SK-N-SH (cell line): ENCODE measurements around the gene MAPT. TPM values are rescaled to one million over a fixed set of nuclear protein-coding genes. Genes with fewer than 3 reads are reported as not detected.
"Not testable (repeated sequence)": the region's sequence is repeated elsewhere in the genome, so short reads cannot be mapped to it uniquely, and the experiment has no call there.

Experiments
- CTCF ChIA-PET: fragments of 300-600, 350-600 bp; formaldehyde crosslinking; extraction: SDS; loops from one replicate; lab custom pipeline; 2021; lab: Yijun Ruan, JAX
- POLR2A ChIA-PET: fragments of 350-600 bp; sonication (Branson Sonifier 250); formaldehyde crosslinking; extraction: SDS; loops from one replicate; lab custom pipeline; 2020; ENCODE audit warnings: antibody characterized with exemption, inconsistent platforms; lab: Yijun Ruan, JAX
- DNase-seq: peaks from one replicate; pipeline ENCODE4 v3.0.0; 2012
- H2AFZ ChIP-seq: fragments of 200-600 bp; sonication (generic); 2 replicates; pipeline ENCODE4 v1.8.1; 2016; ENCODE audit warnings: antibody characterized with exemption, mild to moderate bottlenecking, low read depth
- H3F3A ChIP-seq: fragments of 200-600 bp; sonication (generic); replicated peaks from 2 replicates; pipeline ENCODE3; 2016; ENCODE audit warnings: antibody characterized with exemption, mild to moderate bottlenecking; ENCODE audit not compliant: insufficient read depth
- H3K27ac ChIP-seq, 2 experiments: fragments of 200-500 bp in 1 of 2; fragments of 200-600 bp in 1 of 2; sonication (Bioruptor generic) in 1 of 2; sonication (generic), shearing (Covaris generic) in 1 of 2; 2 replicates each; pipeline versions ENCODE4 v1.5.1 to v1.6.1; 2014 to 2016; ENCODE audit warnings: low read depth in 2 of 2, inconsistent platforms in 1 of 2, low read length in 1 of 2, mild to moderate bottlenecking in 1 of 2, mixed read lengths in 1 of 2
- H3K27me3 ChIP-seq: fragments of 200-600 bp; sonication (generic), shearing (Covaris generic); 2 replicates; pipeline ENCODE4 v1.6.1; 2016; ENCODE audit warnings: mixed run types; ENCODE audit not compliant: insufficient read depth
- H3K36me3 ChIP-seq, 2 experiments: fragments of 200-500 bp in 1 of 2; fragments of 200-600 bp in 1 of 2; sonication (Bioruptor generic) in 1 of 2; sonication (generic) in 1 of 2; replicated peaks in 1 of 2; 2 replicates each; pipeline versions ENCODE3 to v1.5.1; 2014 to 2016; ENCODE audit warnings: low read length in 1 of 2, mild to moderate bottlenecking in 1 of 2; ENCODE audit not compliant: insufficient read depth in 2 of 2, control insufficient read depth in 1 of 2
- H3K4me1 ChIP-seq, 2 experiments: fragments of 200-500 bp in 1 of 2; fragments of 200-600 bp in 1 of 2; sonication (Bioruptor generic) in 1 of 2; sonication (generic), shearing (Covaris generic) in 1 of 2; 2 replicates each; pipeline versions ENCODE4 v1.5.1 to v1.6.1; 2014 to 2016; ENCODE audit warnings: low read depth in 1 of 2, low read length in 1 of 2, mixed run types in 1 of 2; ENCODE audit not compliant: insufficient read depth in 2 of 2, control insufficient read depth in 1 of 2
- H3K4me2 ChIP-seq: fragments of 200-600 bp; sonication (generic), shearing (Covaris generic); 2 replicates; pipeline ENCODE4 v1.6.1; 2017; ENCODE audit warnings: mixed run types
- H3K4me3 ChIP-seq, 2 experiments: fragments of 200-500 bp in 1 of 2; fragments of 200-600 bp in 1 of 2; sonication (Bioruptor generic) in 1 of 2; sonication (generic), shearing (Covaris generic) in 1 of 2; 2 replicates each; pipeline versions ENCODE4 v1.5.1 to v1.8.1; 2014 to 2016; ENCODE audit warnings: low read depth in 2 of 2, inconsistent platforms in 1 of 2, low read length in 1 of 2, mild to moderate bottlenecking in 1 of 2, mixed read lengths in 1 of 2, moderate library complexity in 1 of 2
- H3K79me2 ChIP-seq: fragments of 200-600 bp; sonication (generic); 2 replicates; pipeline ENCODE4 v1.8.1; 2017; ENCODE audit warnings: mild to moderate bottlenecking; ENCODE audit not compliant: insufficient read depth
- H3K9ac ChIP-seq: fragments of 200-600 bp; sonication (generic); 2 replicates; pipeline ENCODE4 v1.6.1; 2017; ENCODE audit warnings: mixed run types
- H3K9me2 ChIP-seq: fragments of 200-600 bp; sonication (generic); 2 replicates; pipeline ENCODE4 v1.6.1; 2017; ENCODE audit warnings: mixed run types
- H3K9me3 ChIP-seq: fragments of 200-600 bp; sonication (generic); 2 replicates; pipeline ENCODE4 v1.6.1; 2017; ENCODE audit warnings: mixed run types, mild to moderate bottlenecking, moderate library complexity
- H4K20me1 ChIP-seq: fragments of 200-600 bp; sonication (generic); 2 replicates; pipeline ENCODE4 v1.6.1; 2017; ENCODE audit warnings: mild to moderate bottlenecking, mixed run types; ENCODE audit not compliant: insufficient read depth
- ELF1 ChIP-seq: IDR thresholded peaks from 2 replicates; pipeline ENCODE4 v1.4.0; 2012
- EP300 ChIP-seq, 2 experiments: IDR thresholded peaks; 2 replicates each; pipeline versions ENCODE4 v1.4.0 to v1.6.1; 2012; ENCODE audit warnings: borderline replicate concordance in 1 of 2, low read depth in 1 of 2, low read length in 1 of 2
- FOSL2 ChIP-seq: IDR thresholded peaks from 2 replicates; pipeline ENCODE4 v1.4.0; 2012; ENCODE audit warnings: low read depth, mild to moderate bottlenecking, moderate library complexity, borderline replicate concordance
- FOXM1 ChIP-seq: IDR thresholded peaks from 2 replicates; pipeline ENCODE4 v1.4.0; 2012; ENCODE audit warnings: low read depth, mild to moderate bottlenecking
- MEF2A ChIP-seq: IDR thresholded peaks from 2 replicates; pipeline ENCODE4 v1.4.0; 2012; ENCODE audit warnings: low read depth, borderline replicate concordance
- MXI1 ChIP-seq: IDR thresholded peaks from 2 replicates; pipeline ENCODE4 v1.6.1; 2012; ENCODE audit warnings: mild to moderate bottlenecking, low read depth, low read length, improper control_type of control experiment
- NFIC ChIP-seq: IDR thresholded peaks from 2 replicates; pipeline ENCODE4 v1.4.0; 2012; ENCODE audit warnings: borderline replicate concordance
- NRF1 ChIP-seq: IDR thresholded peaks from 2 replicates; pipeline ENCODE4 v1.6.1; 2012; ENCODE audit warnings: low read depth, mild to moderate bottlenecking, low read length
- POLR2AphosphoS5 ChIP-seq: IDR thresholded peaks from 2 replicates; pipeline ENCODE4 v1.6.1; 2012; ENCODE audit warnings: low read depth, low read length
- RAD21 ChIP-seq: IDR thresholded peaks from 2 replicates; pipeline ENCODE4 v1.6.1; 2012; ENCODE audit warnings: mild to moderate bottlenecking, low read length
- RFX5 ChIP-seq: IDR thresholded peaks from 2 replicates; pipeline ENCODE4 v1.6.1; 2012; ENCODE audit warnings: mild to moderate bottlenecking, improper control_type of control experiment, low read length
- TCF12 ChIP-seq: IDR thresholded peaks from 2 replicates; pipeline ENCODE4 v1.4.0; 2012
- YY1 ChIP-seq: IDR thresholded peaks from 2 replicates; pipeline ENCODE4 v1.4.0; 2012; ENCODE audit warnings: low read depth, mild to moderate bottlenecking
- WGBS: methylation state at CpG from one replicate; pipeline ENCODE4 v1.1.6; 2017; ENCODE audit warnings: low lambda C conversion rate; 5-methylcytosine and 5-hydroxymethylcytosine counted together
- polyA plus RNA-seq, 3 experiments: library from polyadenylated mRNA; depleted of rRNA; stranded (reverse); fragments of >200 nt; gene quantifications; 2 replicates each; pipeline ENCODE4 v1.2.3, GENCODE V29; 2012
- TF ChIP-seq, protein P1 (sequence below): IDR thresholded peaks from 2 replicates; pipeline ENCODE4 v1.4.0; 2012; ENCODE audit warnings: low read depth, borderline replicate concordance
- TF ChIP-seq, protein P2 (sequence below): IDR thresholded peaks from 2 replicates; pipeline ENCODE4; 2012
- TF ChIP-seq, protein P3 (sequence below): fragments of 150-350 bp; IDR thresholded peaks from 2 replicates; pipeline ENCODE4 v1.6.1; 2017; ENCODE audit warnings: antibody characterized with exemption, low read length, low read depth, borderline replicate concordance
- TF ChIP-seq, protein P4 (sequence below): IDR thresholded peaks from 2 replicates; pipeline ENCODE4 v1.4.0; 2012; ENCODE audit warnings: low read depth, borderline replicate concordance
- TF ChIP-seq, protein P5 (sequence below): fragments of 200-600 bp; sonication (generic); IDR thresholded peaks from 2 replicates; pipeline ENCODE4 v1.6.1; 2017; ENCODE audit warnings: antibody characterized with exemption, mild to moderate bottlenecking, moderate library complexity

The MAPT gene
- polyA plus RNA-seq, 1 of the 3 experiments (the other 2 are of a cell fraction), result 0.74 TPM

DNA sequence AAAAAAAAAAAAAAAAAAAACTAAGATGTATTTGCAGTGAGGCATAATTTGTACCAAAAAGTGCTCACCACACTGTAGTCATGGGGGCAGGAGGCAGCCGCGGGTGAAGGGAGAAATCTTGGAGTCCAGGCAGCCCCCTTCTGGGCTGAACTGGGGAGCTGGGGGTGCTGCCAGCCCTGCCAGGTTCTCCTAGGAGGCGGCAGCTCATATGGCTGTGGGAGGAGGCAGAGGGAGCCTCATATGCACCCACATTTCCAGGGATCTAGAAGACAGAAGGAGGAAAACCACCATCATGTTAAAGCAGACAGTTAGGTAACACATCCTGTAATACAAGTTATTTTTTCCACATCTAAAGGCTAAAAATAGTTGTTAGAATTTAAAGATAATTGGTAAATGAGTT lies 16.3 kb downstream of the MAPT start:
- ChIA-PET CTCF (no interaction called here), POLR2A (interaction anchor here (1.4 kb wide), 1 partner anchor 9 kb away, joined by 5 read pairs; no protein-coding TSS in a partner anchor)
- Histone ChIP-seq H3K4me3 (no peak overlapping the region), H3K27me3 (peaks cover 18% of the 10 kb centered on the region), H3K9ac (no peak overlapping the region), H4K20me1 (no peaks in the 10 kb centered on the region), H3F3A (no peaks in the 10 kb centered on the region), H3K4me1 (peaks cover 0 to 37% of the 10 kb centered on the region in 2 experiments; a peak in 2 of 4 replicates), H3K9me3 (no peaks in the 10 kb centered on the region), H3K27ac (no peak overlapping the region), H3K36me3 (no peaks in the 10 kb centered on the region), H3K4me2 (no peak overlapping the region), H3K79me2 (no peaks in the 10 kb centered on the region), H3K9me2 (no peaks in the 10 kb centered on the region), H2AFZ (no peak overlapping the region)
- no peak for DNase-seq
- TF ChIP-seq FOXM1 (no peak), MEF2A (no peak), POLR2AphosphoS5 (no peak)
- TF ChIP-seq, protein P1, sequence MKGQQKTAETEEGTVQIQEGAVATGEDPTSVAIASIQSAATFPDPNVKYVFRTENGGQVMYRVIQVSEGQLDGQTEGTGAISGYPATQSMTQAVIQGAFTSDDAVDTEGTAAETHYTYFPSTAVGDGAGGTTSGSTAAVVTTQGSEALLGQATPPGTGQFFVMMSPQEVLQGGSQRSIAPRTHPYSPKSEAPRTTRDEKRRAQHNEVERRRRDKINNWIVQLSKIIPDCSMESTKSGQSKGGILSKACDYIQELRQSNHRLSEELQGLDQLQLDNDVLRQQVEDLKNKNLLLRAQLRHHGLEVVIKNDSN, result no peak
- TF ChIP-seq, protein P2, sequence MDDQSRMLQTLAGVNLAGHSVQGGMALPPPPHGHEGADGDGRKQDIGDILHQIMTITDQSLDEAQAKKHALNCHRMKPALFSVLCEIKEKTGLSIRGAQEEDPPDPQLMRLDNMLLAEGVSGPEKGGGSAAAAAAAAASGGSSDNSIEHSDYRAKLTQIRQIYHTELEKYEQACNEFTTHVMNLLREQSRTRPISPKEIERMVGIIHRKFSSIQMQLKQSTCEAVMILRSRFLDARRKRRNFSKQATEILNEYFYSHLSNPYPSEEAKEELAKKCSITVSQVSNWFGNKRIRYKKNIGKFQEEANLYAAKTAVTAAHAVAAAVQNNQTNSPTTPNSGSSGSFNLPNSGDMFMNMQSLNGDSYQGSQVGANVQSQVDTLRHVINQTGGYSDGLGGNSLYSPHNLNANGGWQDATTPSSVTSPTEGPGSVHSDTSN, result no peak
- WGBS, result 65% methylated on average over 3 of the region's 3 CpGs

DNA sequence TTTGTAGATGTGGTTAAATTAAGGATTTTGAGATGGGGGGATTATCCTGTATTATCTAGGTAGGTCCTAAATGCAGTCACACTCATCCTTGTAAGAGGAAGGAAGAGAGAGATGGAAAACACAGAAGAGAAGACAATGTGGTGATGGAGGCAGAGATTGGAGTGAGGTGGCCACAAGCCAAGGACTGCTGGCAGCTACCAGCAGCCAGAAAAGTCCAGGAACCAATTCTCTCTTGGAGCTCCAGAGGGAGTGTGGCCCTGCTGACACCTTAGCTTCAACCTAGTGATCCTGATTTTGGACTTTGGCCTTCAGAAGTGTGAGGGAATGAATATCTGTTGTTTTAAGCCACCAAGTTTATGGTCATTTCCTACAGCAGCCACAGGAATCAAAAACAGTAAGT lies 18.0 kb downstream of the MAPT start:
- H3F3A ChIP-seq, result no peaks in the 10 kb centered on the region
- H2AFZ ChIP-seq, result no peak overlapping the region
- no peaks in the 10 kb centered on the region for H3K9me3 ChIP-seq
- CTCF ChIA-PET, result interaction anchor here (1.2 kb wide), 1 partner anchor 18 kb away, joined by 6 read pairs; the partner anchor contains the start of gene MAPT
- H3K27me3 ChIP-seq, result peaks cover 3% of the 10 kb centered on the region
- H3K4me2 ChIP-seq, result no peak overlapping the region
- H3K79me2 ChIP-seq, result no peaks in the 10 kb centered on the region
- no peak overlapping the region for H3K9ac ChIP-seq
- no peak for TF ChIP-seq FOSL2
- no peak for TF ChIP-seq RAD21
- TF ChIP-seq EP300 (IDR thresholded peaks at IDR 0.05; ENCODE audit: borderline replicate concordance in 1 of 2, low read depth in 1 of 2, low read length in 1 of 2), result no peak
- TF ChIP-seq, protein P3, sequence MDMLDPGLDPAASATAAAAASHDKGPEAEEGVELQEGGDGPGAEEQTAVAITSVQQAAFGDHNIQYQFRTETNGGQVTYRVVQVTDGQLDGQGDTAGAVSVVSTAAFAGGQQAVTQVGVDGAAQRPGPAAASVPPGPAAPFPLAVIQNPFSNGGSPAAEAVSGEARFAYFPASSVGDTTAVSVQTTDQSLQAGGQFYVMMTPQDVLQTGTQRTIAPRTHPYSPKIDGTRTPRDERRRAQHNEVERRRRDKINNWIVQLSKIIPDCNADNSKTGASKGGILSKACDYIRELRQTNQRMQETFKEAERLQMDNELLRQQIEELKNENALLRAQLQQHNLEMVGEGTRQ, result no peak
- no peak for TF ChIP-seq TCF12
- no peak for TF ChIP-seq NFIC
- TF ChIP-seq RFX5, result no peak
- no peak for TF ChIP-seq NRF1
- TF ChIP-seq, protein P4, sequence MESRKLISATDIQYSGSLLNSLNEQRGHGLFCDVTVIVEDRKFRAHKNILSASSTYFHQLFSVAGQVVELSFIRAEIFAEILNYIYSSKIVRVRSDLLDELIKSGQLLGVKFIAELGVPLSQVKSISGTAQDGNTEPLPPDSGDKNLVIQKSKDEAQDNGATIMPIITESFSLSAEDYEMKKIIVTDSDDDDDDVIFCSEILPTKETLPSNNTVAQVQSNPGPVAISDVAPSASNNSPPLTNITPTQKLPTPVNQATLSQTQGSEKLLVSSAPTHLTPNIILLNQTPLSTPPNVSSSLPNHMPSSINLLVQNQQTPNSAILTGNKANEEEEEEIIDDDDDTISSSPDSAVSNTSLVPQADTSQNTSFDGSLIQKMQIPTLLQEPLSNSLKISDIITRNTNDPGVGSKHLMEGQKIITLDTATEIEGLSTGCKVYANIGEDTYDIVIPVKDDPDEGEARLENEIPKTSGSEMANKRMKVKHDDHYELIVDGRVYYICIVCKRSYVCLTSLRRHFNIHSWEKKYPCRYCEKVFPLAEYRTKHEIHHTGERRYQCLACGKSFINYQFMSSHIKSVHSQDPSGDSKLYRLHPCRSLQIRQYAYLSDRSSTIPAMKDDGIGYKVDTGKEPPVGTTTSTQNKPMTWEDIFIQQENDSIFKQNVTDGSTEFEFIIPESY, result no peak
- TF ChIP-seq, protein P5, sequence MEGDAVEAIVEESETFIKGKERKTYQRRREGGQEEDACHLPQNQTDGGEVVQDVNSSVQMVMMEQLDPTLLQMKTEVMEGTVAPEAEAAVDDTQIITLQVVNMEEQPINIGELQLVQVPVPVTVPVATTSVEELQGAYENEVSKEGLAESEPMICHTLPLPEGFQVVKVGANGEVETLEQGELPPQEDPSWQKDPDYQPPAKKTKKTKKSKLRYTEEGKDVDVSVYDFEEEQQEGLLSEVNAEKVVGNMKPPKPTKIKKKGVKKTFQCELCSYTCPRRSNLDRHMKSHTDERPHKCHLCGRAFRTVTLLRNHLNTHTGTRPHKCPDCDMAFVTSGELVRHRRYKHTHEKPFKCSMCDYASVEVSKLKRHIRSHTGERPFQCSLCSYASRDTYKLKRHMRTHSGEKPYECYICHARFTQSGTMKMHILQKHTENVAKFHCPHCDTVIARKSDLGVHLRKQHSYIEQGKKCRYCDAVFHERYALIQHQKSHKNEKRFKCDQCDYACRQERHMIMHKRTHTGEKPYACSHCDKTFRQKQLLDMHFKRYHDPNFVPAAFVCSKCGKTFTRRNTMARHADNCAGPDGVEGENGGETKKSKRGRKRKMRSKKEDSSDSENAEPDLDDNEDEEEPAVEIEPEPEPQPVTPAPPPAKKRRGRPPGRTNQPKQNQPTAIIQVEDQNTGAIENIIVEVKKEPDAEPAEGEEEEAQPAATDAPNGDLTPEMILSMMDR, result no peak
- no peak for TF ChIP-seq YY1
- TF ChIP-seq ELF1, result no peak
- TF ChIP-seq MXI1, result no peak
- TF ChIP-seq, all 33 proteins: peak for 0
- H3K4me1 ChIP-seq, result peaks cover 0 to 21% of the 10 kb centered on the region in 2 experiments; a peak in 1 of 4 replicates
- H3K9me2 ChIP-seq, result no peaks in the 10 kb centered on the region
- no peaks in the 10 kb centered on the region for H3K36me3 ChIP-seq
- no peaks in the 10 kb centered on the region for H4K20me1 ChIP-seq
- no peak overlapping the region for H3K27ac ChIP-seq
- no peak for DNase-seq
- H3K4me3 ChIP-seq, result no peak overlapping the region
- POLR2A ChIA-PET, result no interaction called here

DNA sequence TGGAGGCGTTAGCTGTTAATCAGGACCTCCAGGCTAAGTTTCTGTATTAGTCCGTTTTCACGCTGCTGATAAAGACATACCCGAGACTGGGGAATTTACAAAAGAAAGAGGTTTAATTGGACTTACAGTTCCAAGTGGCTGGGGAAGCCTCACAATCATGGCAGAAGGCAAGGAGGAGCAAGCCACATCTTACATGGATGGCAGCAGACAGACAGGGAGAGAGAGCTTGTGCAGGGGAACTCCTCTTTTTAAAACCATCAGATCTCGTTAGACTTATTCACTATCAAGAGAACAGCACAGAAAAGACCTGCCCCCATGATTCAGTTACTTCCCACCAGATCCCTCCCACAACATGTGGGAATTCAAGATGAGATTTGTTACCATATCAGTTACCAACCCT lies 18.7 kb downstream of the MAPT start:
- CTCF ChIA-PET, result interaction anchor here (0.5 to 1.3 kb wide), 6 partner anchors 8 to 1029 kb away, joined by 3 to 6 read pairs (median 4); partner anchors contain the start of gene MAPT
- DNase-seq, POLR2A ChIA-PET: not testable (repeated sequence)

More for the DNA sequence above, 18.7 kb downstream of the MAPT start:
- H3K36me3 ChIP-seq, H3K9me2 ChIP-seq, H3F3A ChIP-seq, H3K4me2 ChIP-seq, H2AFZ ChIP-seq, H3K27me3 ChIP-seq, H3K9me3 ChIP-seq, H3K9ac ChIP-seq, H3K79me2 ChIP-seq, H3K4me3 ChIP-seq, H4K20me1 ChIP-seq, H3K27ac ChIP-seq: not testable (repeated sequence)
- 59% methylated on average over 5 of the region's 5 CpGs for WGBS
- H3K4me1 ChIP-seq, result peaks cover 0 to 15% of the 10 kb centered on the region in 2 experiments; a peak in 1 of 4 replicates
